ENCODE measurements around the gene DNAJC28. TPM values are rescaled to one million over a fixed set of nuclear protein-coding genes. Genes with fewer than 3 reads are reported as not detected.

The DNAJC28 gene
- total and polyA plus RNA-seq, 2 experiments from 2014 or later: 5.0 to 6.6 TPM

GRCh38 chr21:33493756-33494155 lies 2.2 kb upstream of the DNAJC28 start (continued):
- TF ChIP-seq REST (IDR thresholded peaks at IDR 0.05; ENCODE audit: unreplicated experiment): no peak
- no peak for TF ChIP-seq ZNF331 (CRISPR knock-in tag; IDR thresholded peaks at IDR 0.05; ENCODE audit: low read depth)
- no peak for TF ChIP-seq NANOG (IDR thresholded peaks at IDR 0.05; ENCODE audit: borderline replicate concordance)
- TF ChIP-seq CREB1 (CRISPR knock-in tag; IDR thresholded peaks at IDR 0.05; ENCODE audit: low read depth): no peak
- no peak for TF ChIP-seq JUNB (IDR thresholded peaks at IDR 0.05; ENCODE audit: unreplicated experiment)
- TF ChIP-seq, protein P1, sequence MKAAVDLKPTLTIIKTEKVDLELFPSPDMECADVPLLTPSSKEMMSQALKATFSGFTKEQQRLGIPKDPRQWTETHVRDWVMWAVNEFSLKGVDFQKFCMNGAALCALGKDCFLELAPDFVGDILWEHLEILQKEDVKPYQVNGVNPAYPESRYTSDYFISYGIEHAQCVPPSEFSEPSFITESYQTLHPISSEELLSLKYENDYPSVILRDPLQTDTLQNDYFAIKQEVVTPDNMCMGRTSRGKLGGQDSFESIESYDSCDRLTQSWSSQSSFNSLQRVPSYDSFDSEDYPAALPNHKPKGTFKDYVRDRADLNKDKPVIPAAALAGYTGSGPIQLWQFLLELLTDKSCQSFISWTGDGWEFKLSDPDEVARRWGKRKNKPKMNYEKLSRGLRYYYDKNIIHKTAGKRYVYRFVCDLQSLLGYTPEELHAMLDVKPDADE (IDR thresholded peaks at IDR 0.05): no peak

DNA sequence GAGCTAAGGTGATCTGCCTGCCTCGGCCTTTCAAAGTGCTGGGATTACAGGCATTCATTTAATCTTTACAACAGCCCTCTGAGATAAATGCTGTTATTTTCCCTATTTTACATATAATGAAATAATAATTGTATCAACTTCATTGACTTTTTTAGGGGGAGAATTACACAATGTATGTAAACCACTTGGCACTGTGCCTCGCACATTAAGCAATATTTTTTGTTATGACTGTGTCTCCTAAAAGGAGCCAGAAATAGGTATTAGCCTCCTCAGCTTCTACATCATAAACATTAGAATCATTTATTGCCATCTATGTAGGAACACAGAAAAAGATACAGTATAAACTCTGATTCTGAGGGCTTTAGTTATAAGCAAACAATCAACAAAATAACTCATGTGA lies 1.1 kb upstream of the DNAJC28 start:
- no peaks in the 10 kb centered on the region for H3K36me3 ChIP-seq (ENCODE audit: insufficient read depth)
- peaks cover 11% of the 10 kb centered on the region for H3K27me3 Mint-ChIP-seq (ENCODE audit: insufficient read depth, low read depth, poor library complexity)
- no peak overlapping the region for H3K4me3 ChIP-seq
- peak overlapping the region; percentile 86; the same call in 2 of the 3 replicates for H3K4me3 Mint-ChIP-seq
- no peak overlapping the region for H3K4me2 ChIP-seq
- ATAC-seq (no peak), DNase-seq (ENCODE audit: low spot score) (no peak)
- H3K9me3 Mint-ChIP-seq: no peaks in the 10 kb centered on the region
- peaks cover 5% of the 10 kb centered on the region for H3K4me1 ChIP-seq (ENCODE audit: insufficient read depth)
- H2AFZ ChIP-seq: no peak overlapping the region
- no peaks in the 10 kb centered on the region for H3K27me3 ChIP-seq (ENCODE audit: insufficient read depth)
- H4K20me1 ChIP-seq (replicated peaks; ENCODE audit: insufficient read depth): no peaks in the 10 kb centered on the region
- H3K36me3 Mint-ChIP-seq (ENCODE audit: low read depth): peaks cover 10% of the 10 kb centered on the region; the same call in 1 of the 3 replicates
- H3K27ac Mint-ChIP-seq: no peak overlapping the region
- no peak overlapping the region for H3K27ac ChIP-seq (ENCODE audit: low read depth)
- H3K79me2 ChIP-seq (replicated peaks; ENCODE audit: insufficient read depth): peaks cover 5% of the 10 kb centered on the region; the same call in 1 of the 2 replicates
- peaks cover 17% of the 10 kb centered on the region for H3K4me1 Mint-ChIP-seq
- no peaks in the 10 kb centered on the region for H3K9me2 ChIP-seq (ENCODE audit: insufficient read depth)
- peaks cover 8% of the 10 kb centered on the region; the same call in 1 of the 2 replicates for H3F3A ChIP-seq (replicated peaks; ENCODE audit: low read depth)
- no peak for TF ChIP-seq ZNF114 (CRISPR knock-in tag; IDR thresholded peaks at IDR 0.05)
- TF ChIP-seq EZH2phosphoT487 (IDR thresholded peaks at IDR 0.05; ENCODE audit: unreplicated experiment): no peak
- TF ChIP-seq NANOG (IDR thresholded peaks at IDR 0.05; ENCODE audit: borderline replicate concordance): no peak
- TF ChIP-seq, protein P1 (IDR thresholded peaks at IDR 0.05): no peak
- no peak for TF ChIP-seq CREB1 (CRISPR knock-in tag; IDR thresholded peaks at IDR 0.05; ENCODE audit: low read depth)
- TF ChIP-seq POLR2AphosphoS5 (IDR thresholded peaks at IDR 0.05; ENCODE audit: low read depth): no peak
- TF ChIP-seq EZH2 (IDR thresholded peaks at IDR 0.05; ENCODE audit: low read depth, unreplicated experiment): no peak
- TF ChIP-seq, protein P2, sequence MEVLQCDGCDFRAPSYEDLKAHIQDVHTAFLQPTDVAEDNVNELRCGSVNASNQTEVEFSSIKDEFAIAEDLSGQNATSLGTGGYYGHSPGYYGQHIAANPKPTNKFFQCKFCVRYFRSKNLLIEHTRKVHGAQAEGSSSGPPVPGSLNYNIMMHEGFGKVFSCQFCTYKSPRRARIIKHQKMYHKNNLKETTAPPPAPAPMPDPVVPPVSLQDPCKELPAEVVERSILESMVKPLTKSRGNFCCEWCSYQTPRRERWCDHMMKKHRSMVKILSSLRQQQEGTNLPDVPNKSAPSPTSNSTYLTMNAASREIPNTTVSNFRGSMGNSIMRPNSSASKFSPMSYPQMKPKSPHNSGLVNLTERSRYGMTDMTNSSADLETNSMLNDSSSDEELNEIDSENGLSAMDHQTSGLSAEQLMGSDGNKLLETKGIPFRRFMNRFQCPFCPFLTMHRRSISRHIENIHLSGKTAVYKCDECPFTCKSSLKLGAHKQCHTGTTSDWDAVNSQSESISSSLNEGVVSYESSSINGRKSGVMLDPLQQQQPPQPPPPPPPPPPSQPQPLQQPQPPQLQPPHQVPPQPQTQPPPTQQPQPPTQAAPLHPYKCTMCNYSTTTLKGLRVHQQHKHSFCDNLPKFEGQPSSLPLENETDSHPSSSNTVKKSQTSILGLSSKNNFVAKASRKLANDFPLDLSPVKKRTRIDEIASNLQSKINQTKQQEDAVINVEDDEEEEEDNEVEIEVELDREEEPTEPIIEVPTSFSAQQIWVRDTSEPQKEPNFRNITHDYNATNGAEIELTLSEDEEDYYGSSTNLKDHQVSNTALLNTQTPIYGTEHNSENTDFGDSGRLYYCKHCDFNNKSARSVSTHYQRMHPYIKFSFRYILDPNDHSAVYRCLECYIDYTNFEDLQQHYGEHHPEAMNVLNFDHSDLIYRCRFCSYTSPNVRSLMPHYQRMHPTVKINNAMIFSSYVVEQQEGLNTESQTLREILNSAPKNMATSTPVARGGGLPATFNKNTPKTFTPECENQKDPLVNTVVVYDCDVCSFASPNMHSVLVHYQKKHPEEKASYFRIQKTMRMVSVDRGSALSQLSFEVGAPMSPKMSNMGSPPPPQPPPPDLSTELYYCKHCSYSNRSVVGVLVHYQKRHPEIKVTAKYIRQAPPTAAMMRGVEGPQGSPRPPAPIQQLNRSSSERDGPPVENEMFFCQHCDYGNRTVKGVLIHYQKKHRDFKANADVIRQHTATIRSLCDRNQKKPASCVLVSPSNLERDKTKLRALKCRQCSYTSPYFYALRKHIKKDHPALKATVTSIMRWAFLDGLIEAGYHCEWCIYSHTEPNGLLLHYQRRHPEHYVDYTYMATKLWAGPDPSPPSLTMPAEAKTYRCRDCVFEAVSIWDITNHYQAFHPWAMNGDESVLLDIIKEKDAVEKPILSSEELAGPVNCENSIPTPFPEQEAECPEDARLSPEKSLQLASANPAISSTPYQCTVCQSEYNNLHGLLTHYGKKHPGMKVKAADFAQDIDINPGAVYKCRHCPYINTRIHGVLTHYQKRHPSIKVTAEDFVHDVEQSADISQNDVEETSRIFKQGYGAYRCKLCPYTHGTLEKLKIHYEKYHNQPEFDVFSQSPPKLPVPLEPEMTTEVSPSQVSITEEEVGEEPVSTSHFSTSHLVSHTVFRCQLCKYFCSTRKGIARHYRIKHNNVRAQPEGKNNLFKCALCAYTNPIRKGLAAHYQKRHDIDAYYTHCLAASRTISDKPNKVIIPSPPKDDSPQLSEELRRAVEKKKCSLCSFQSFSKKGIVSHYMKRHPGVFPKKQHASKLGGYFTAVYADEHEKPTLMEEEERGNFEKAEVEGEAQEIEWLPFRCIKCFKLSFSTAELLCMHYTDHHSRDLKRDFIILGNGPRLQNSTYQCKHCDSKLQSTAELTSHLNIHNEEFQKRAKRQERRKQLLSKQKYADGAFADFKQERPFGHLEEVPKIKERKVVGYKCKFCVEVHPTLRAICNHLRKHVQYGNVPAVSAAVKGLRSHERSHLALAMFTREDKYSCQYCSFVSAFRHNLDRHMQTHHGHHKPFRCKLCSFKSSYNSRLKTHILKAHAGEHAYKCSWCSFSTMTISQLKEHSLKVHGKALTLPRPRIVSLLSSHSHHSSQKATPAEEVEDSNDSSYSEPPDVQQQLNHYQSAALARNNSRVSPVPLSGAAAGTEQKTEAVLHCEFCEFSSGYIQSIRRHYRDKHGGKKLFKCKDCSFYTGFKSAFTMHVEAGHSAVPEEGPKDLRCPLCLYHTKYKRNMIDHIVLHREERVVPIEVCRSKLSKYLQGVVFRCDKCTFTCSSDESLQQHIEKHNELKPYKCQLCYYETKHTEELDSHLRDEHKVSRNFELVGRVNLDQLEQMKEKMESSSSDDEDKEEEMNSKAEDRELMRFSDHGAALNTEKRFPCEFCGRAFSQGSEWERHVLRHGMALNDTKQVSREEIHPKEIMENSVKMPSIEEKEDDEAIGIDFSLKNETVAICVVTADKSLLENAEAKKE (CRISPR knock-in tag; IDR thresholded peaks at IDR 0.05): no peak
